Liver (tissue), 3 donors: Measurements from ENCODE around the gene COL11A2.

ENCODE experiments used
- ATF3 ChIP-seq: IDR thresholded peaks from 2 replicates; pipeline ENCODE4 v1.6.1; 2016; ENCODE audit warnings: antibody characterized with exemption
- CTCF ChIP-seq: fragments of 150-350 bp; IDR thresholded peaks from 2 replicates; pipeline ENCODE4 v1.5.1; 2017; ENCODE audit warnings: improper control_type of control experiment, low read depth, low read length; ENCODE audit not compliant: missing input control
- EGR1 ChIP-seq, 2 donors: IDR thresholded peaks; 2 replicates each; pipeline ENCODE4 v1.6.1; 2016 to 2018; ENCODE audit warnings: antibody characterized with exemption in 2 of 2, low read depth in 2 of 2
- FOXA1 ChIP-seq: IDR thresholded peaks from 2 replicates; pipeline ENCODE4 v1.6.1; 2016; ENCODE audit warnings: antibody characterized with exemption
- GABPA ChIP-seq, 2 donors: IDR thresholded peaks in 1 of 2; conservative IDR thresholded peaks in 1 of 2; 2 replicates each; pipeline ENCODE4 v1.6.1; 2016; ENCODE audit warnings: antibody characterized with exemption in 2 of 2, mild to moderate bottlenecking in 1 of 2, moderate library complexity in 1 of 2
- HNF4A ChIP-seq, 2 donors: conservative IDR thresholded peaks; 2 replicates each; pipeline ENCODE4 v1.6.1; 2016; ENCODE audit warnings: antibody characterized with exemption in 2 of 2, mild to moderate bottlenecking in 2 of 2
- JUND ChIP-seq, 2 donors: IDR thresholded peaks; 2 replicates each; pipeline ENCODE4 v1.6.1; 2016; ENCODE audit warnings: antibody characterized with exemption in 2 of 2
- MAX ChIP-seq: IDR thresholded peaks from 2 replicates; pipeline ENCODE4 v1.6.1; 2016; ENCODE audit warnings: antibody characterized with exemption
- RAD21 ChIP-seq, 2 donors: IDR thresholded peaks; 2 replicates each; pipeline ENCODE4 v1.6.1; 2016; ENCODE audit warnings: antibody characterized with exemption in 2 of 2, mild to moderate bottlenecking in 2 of 2
- REST ChIP-seq: IDR thresholded peaks from 2 replicates; pipeline ENCODE4 v1.6.1; 2016; ENCODE audit warnings: antibody characterized with exemption, mild to moderate bottlenecking
- RXRA ChIP-seq, 2 donors: IDR thresholded peaks; 2 replicates each; pipeline ENCODE4 v1.6.1; 2017 to 2018; ENCODE audit warnings: antibody characterized with exemption in 2 of 2, mild to moderate bottlenecking in 1 of 2
- SP1 ChIP-seq: IDR thresholded peaks from 2 replicates; pipeline ENCODE4 v1.6.1; 2018; ENCODE audit warnings: antibody characterized with exemption, mild to moderate bottlenecking
- TAF1 ChIP-seq: conservative IDR thresholded peaks from 2 replicates; pipeline ENCODE4 v1.6.1; 2016; ENCODE audit warnings: antibody characterized with exemption, mild to moderate bottlenecking
- ZBTB33 ChIP-seq: IDR thresholded peaks from 2 replicates; pipeline ENCODE4 v1.6.1; 2016; ENCODE audit warnings: antibody characterized with exemption
- donor health status: healthy.
- donor health status: healthy.

- TF ChIP-seq CTCF (no peak), EGR1 (IDR thresholded peaks at IDR 0.05; ENCODE audit: low read depth in 2 of 2) (no peak), RXRA (IDR thresholded peaks at IDR 0.05) (no peak), JUND (IDR thresholded peaks at IDR 0.05) (no peak), TAF1 (no peak), MAX (no peak), ZBTB33 (no peak), RAD21 (IDR thresholded peaks at IDR 0.05) (no peak), SP1 (no peak), HNF4A (conservative IDR thresholded peaks at IDR 0.05) (no peak), REST (no peak), ATF3 (no peak), GABPA (IDR thresholded peaks at IDR 0.05 in 1 of 2, conservative IDR thresholded peaks at IDR 0.05 in 1 of 2) (no peak), FOXA1 (no peak)
Measured at GRCh38 chr6:33211666-33212422, 19.6 kb upstream of the COL11A2 start.
